CD4-positive, CD25-positive, alpha-beta regulatory T cell (primary cell): ENCODE results near the gene ADRA2C. TPM values are rescaled to one million over a fixed set of nuclear protein-coding genes. Genes with fewer than 3 reads are reported as not detected.

Experiments used
- ATAC-seq, 2 donors: fragments of 150-1000 bp; cut with Tn5 transposase; one replicate each; pipeline ENCODE4 v1.10.0; 2021; ENCODE audit warnings: low read depth in 2 of 2, moderate number of reproducible peaks in 2 of 2, moderate library complexity in 1 of 2
- DNase-seq, 3 donors: peaks; one replicate each; pipeline versions ENCODE4 v3.0.0 to v3.0.0-alpha.2; 2012 to 2022; ENCODE audit warnings: mixed read lengths in 1 of 3
- H3K27ac ChIP-seq: one replicate; pipeline ENCODE4 v1.7.0; 2013; ENCODE audit warnings: mild to moderate bottlenecking, low read length; ENCODE audit not compliant: insufficient read depth, poor library complexity, severe bottlenecking
- H3K27me3 ChIP-seq: one replicate; pipeline ENCODE4 v1.7.0; 2013; ENCODE audit warnings: low read length; ENCODE audit not compliant: control insufficient read depth, insufficient read depth
- H3K36me3 ChIP-seq: one replicate; pipeline ENCODE4 v1.7.0; 2013; ENCODE audit warnings: mild to moderate bottlenecking, low read length, moderate library complexity; ENCODE audit not compliant: control insufficient read depth, insufficient read depth
- H3K4me1 ChIP-seq: 2 replicates; pipeline ENCODE4 v1.7.0; 2013; ENCODE audit warnings: mild to moderate bottlenecking, low read length; ENCODE audit not compliant: insufficient read depth, control insufficient read depth, poor library complexity, severe bottlenecking
- H3K4me3 ChIP-seq: one replicate; pipeline ENCODE4 v1.7.0; 2013; ENCODE audit warnings: low read depth, mild to moderate bottlenecking, low read length, moderate library complexity
- H3K9me3 ChIP-seq, 2 experiments: 1 replicate in 1 of 2; 2 replicates in 1 of 2; pipeline ENCODE4 v1.7.0; 2013; ENCODE audit warnings: low read length in 2 of 2, mild to moderate bottlenecking in 1 of 2, moderate library complexity in 1 of 2; ENCODE audit not compliant: control insufficient read depth in 2 of 2
- H3K27ac Mint-ChIP-seq, 3 donors: one replicate each; pipeline ENCODE4 v1.8.0; 2020 to 2022; ENCODE audit warnings: mild to moderate bottlenecking in 3 of 3, mixed read lengths in 3 of 3, moderate library complexity in 2 of 3
- H3K27me3 Mint-ChIP-seq: one replicate; pipeline ENCODE4 v1.8.0; 2022; ENCODE audit warnings: mild to moderate bottlenecking, mixed read lengths
- H3K36me3 Mint-ChIP-seq: one replicate; pipeline ENCODE4 v1.8.0; 2020; ENCODE audit warnings: mixed read lengths
- H3K4me1 Mint-ChIP-seq, 4 donors: one replicate each; pipeline ENCODE4 v1.8.0; 2020 to 2022; ENCODE audit warnings: mixed read lengths in 4 of 4, mild to moderate bottlenecking in 1 of 4
- H3K4me3 Mint-ChIP-seq, 4 donors: one replicate each; pipeline ENCODE4 v1.8.0; 2020 to 2022; ENCODE audit warnings: mild to moderate bottlenecking in 4 of 4, mixed read lengths in 4 of 4, moderate library complexity in 3 of 4
- H3K9me3 Mint-ChIP-seq, 7 donors: one replicate each; pipeline ENCODE4 v1.8.0; 2020 to 2022; ENCODE audit warnings: mixed read lengths in 7 of 7, mild to moderate bottlenecking in 3 of 7, moderate library complexity in 2 of 7
- polyA plus RNA-seq, 4 donors: library from polyadenylated mRNA; unstranded; fragments of 300-500 nt; fragmentation: Illumina TruSeq; gene quantifications; one replicate each; pipeline ENCODE4 v1.2.3, GENCODE V29; 2021
- total RNA-seq: library from RNA; stranded (reverse); gene quantifications from one replicate; pipeline ENCODE4 v1.2.3, GENCODE V29; 2022

The ADRA2C gene
- total and polyA plus RNA-seq, 5 donors from 2014 or later, result not detected

DNA sequence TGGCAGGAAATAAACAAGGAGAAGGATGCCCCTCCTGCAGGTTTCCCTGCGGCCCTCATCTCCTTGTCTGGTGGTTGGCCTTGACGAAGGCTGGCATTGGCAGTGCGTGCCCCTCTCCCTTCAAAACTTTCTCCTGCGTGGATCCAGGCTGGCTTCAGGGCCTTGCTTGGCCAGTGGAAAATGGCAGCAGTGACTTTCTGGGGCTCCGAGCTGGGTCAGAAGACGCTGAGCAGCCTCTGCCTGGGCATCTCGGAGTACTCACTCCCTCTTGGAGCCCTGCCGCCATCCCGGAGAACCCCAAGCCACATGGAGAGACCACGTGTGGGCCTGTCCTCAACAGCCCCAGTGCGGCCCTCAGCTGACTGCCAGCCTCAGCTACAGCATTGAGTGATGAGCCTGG, 39.5 kb downstream of the ADRA2C start:
- Mint-ChIP-seq H3K4me1 (no peaks in the 10 kb centered on the region), H3K9me3 (peaks cover 0 to 2% (median 0%) of the 10 kb centered on the region in 7 donors), H3K36me3 (no peaks in the 10 kb centered on the region), H3K27me3 (peaks cover 9% of the 10 kb centered on the region), H3K4me3 (no peak overlapping the region), H3K27ac (no peak overlapping the region)
- no peaks in the 10 kb centered on the region for H3K27me3 ChIP-seq
- no peak overlapping the region for H3K27ac ChIP-seq
- H3K4me3 ChIP-seq, result no peak overlapping the region
- no peaks in the 10 kb centered on the region for H3K36me3 ChIP-seq
- H3K9me3 ChIP-seq, result no peaks in the 10 kb centered on the region
- H3K4me1 ChIP-seq, result no peaks in the 10 kb centered on the region
- ATAC-seq (no peak), DNase-seq (no peak)

DNA sequence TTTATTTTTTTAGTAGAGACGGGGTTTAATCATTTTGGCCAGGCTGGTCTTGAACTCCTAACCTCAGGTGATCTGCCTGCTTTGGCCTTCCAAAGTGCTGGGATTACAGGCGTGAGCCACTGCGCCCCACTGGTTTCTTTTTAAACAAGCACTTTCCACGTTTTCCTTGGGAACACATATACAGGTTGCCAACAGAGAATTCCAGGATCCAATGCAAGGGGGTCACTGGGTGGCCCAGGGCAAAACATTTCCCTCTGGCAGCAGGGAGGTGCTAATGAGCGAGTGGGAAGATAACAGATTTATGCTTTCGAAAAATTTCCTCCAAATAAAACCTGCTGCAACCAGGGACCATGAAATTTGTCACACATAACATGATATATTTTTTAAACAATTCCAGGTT, 41.1 kb downstream of the ADRA2C start:
- no peaks in the 10 kb centered on the region for H3K4me1 ChIP-seq
- ATAC-seq, result no peak
- no peaks in the 10 kb centered on the region for H3K4me1 Mint-ChIP-seq
- no peak overlapping the region for H3K27ac Mint-ChIP-seq
- no peaks in the 10 kb centered on the region for H3K36me3 ChIP-seq
- H3K27me3 Mint-ChIP-seq, result peaks cover 9% of the 10 kb centered on the region
- no peaks in the 10 kb centered on the region for H3K27me3 ChIP-seq
- no peak overlapping the region for H3K27ac ChIP-seq
- no peak overlapping the region for H3K4me3 Mint-ChIP-seq
- no peak for DNase-seq
- H3K36me3 Mint-ChIP-seq, result no peaks in the 10 kb centered on the region
- no peaks in the 10 kb centered on the region for H3K9me3 ChIP-seq
- peaks cover 0 to 2% (median 0%) of the 10 kb centered on the region in 7 donors for H3K9me3 Mint-ChIP-seq
- H3K4me3 ChIP-seq, result no peak overlapping the region

DNA sequence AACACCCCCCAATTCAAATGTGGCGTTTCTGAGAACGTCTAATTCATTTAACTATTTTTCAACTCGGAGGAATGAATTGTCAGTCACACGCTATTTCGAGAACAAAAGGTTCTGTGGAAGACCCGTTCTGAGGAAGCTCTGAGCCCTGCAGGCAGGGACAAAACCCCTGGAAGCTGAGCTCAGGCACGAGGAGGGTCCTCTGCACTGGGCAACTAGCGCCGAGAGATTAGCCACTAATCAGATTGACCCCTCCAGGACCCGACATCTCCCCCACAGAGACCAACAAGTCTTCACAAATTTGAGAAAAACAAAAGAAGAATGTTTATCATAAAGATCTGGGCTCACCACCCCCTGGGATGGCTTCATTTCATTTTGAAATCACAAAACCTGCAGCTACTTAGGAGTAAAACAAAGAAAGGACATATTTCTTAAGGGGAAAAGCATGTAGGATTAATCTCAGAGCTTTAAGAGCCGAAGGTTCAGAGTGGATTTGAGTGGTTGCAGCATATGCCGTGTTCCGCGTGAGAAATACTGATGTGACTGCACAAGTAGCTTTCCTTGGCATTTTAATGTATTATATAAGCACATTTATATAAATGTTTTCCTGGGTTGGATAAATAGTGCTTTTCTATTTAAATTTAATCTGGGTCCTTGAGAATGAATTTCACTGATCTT, 41.8 kb downstream of the ADRA2C start:
- no peaks in the 10 kb centered on the region for H3K36me3 ChIP-seq
- H3K4me3 Mint-ChIP-seq, result no peak overlapping the region
- no peak overlapping the region for H3K27ac ChIP-seq
- no peaks in the 10 kb centered on the region for H3K27me3 ChIP-seq
- no peaks in the 10 kb centered on the region for H3K36me3 Mint-ChIP-seq
- ATAC-seq (no peak), DNase-seq (no peak)
- H3K27ac Mint-ChIP-seq, result no peak overlapping the region
- no peaks in the 10 kb centered on the region for H3K4me1 Mint-ChIP-seq
- no peaks in the 10 kb centered on the region for H3K9me3 ChIP-seq
- H3K4me3 ChIP-seq, result no peak overlapping the region
- peaks cover 0 to 2% (median 0%) of the 10 kb centered on the region in 7 donors for H3K9me3 Mint-ChIP-seq
- no peaks in the 10 kb centered on the region for H3K4me1 ChIP-seq
- peaks cover 9% of the 10 kb centered on the region for H3K27me3 Mint-ChIP-seq

DNA sequence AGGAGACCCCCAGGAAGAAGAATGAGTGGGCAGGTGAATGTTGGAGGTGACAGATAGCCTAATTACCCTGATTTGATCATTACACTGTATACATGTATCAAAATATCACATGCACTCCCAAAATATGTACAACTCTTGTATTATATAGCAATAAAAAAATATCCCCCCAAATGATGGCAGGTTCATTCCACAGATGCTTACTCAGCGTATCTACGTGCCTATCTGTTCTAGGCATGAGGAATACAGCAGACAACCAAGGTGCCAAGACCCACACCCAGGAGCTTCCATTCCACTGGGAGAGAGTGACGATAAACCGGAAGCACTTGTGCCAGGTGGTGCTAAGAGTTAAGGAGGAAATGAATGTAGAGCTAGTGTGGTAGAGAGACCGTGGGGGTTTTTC, 42.4 kb downstream of the ADRA2C start:
- DNase-seq (no peak), ATAC-seq (no peak)
- Mint-ChIP-seq H3K27ac (no peak overlapping the region), H3K4me1 (no peaks in the 10 kb centered on the region), H3K36me3 (no peaks in the 10 kb centered on the region), H3K9me3 (peaks cover 0 to 2% (median 0%) of the 10 kb centered on the region in 7 donors), H3K27me3 (peaks cover 9% of the 10 kb centered on the region), H3K4me3 (no peak overlapping the region)
- Histone ChIP-seq H3K27ac (no peak overlapping the region), H3K36me3 (no peaks in the 10 kb centered on the region), H3K27me3 (no peaks in the 10 kb centered on the region), H3K4me3 (no peak overlapping the region), H3K9me3 (no peaks in the 10 kb centered on the region), H3K4me1 (no peaks in the 10 kb centered on the region)

DNA sequence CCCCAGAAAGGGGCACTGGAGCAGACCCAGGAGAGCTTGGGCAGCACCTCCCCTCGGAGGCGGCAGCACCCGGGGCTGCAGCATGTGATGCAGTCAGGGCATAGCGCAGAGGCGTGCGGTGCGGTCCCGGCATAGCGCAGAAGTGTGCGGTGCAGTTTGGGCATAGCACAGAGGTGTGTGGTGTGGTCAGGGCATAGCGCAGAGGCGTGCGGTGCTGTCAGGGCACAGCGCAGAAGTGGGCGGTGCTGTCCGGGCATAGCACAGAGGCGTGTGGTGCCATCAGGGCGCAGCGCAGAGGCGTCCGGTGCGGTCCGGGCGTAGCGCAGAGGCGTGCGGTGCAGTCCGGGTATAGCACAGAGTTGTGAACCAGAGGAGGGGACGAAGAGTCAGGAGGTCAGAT, 42.8 kb downstream of the ADRA2C start:
- Histone ChIP-seq H3K27ac (no peak overlapping the region), H3K27me3 (no peaks in the 10 kb centered on the region), H3K9me3 (no peaks in the 10 kb centered on the region), H3K36me3 (no peaks in the 10 kb centered on the region), H3K4me3 (no peak overlapping the region), H3K4me1 (no peaks in the 10 kb centered on the region)
- peaks cover 0 to 2% (median 0%) of the 10 kb centered on the region in 7 donors for H3K9me3 Mint-ChIP-seq
- ATAC-seq (no peak), DNase-seq (no peak)
- no peaks in the 10 kb centered on the region for H3K36me3 Mint-ChIP-seq
- no peak overlapping the region for H3K27ac Mint-ChIP-seq
- no peaks in the 10 kb centered on the region for H3K4me1 Mint-ChIP-seq
- H3K27me3 Mint-ChIP-seq, result peaks cover 9% of the 10 kb centered on the region
- no peak overlapping the region for H3K4me3 Mint-ChIP-seq

DNA sequence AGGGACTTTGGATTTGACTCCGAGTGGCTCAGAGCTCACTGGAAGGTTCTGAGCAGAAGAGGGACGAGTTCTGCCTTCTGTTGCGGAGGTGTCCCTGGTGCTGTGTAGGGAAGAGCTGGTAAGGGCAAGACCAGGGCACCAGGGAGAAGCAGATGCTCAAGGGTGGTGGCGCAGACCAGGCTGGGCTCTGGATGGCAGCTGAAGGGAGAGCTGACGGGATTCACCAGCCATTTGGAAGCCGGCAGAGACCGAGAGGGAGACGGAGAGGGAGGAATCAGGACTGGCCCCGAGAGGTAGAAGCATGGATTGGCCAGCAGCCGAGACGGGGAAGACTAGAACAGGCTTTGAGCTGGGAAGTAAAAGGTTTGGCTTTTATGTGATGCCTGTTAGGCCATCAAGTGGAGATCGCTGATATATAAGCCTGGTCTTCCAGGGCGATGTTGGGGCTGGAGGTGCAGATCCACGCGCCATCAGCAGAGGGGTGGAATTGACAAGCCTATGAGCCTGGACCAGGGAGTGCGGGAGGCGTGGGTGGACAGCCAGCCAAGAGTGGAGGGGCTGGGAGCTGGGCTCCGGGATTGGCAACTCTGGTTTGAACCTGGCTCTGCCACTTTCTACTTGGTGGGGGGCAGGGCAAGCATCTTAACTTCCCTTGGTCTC, 43.4 kb downstream of the ADRA2C start:
- DNase-seq, result no peak
- peaks cover 4% of the 10 kb centered on the region for H3K27me3 Mint-ChIP-seq
- H3K4me1 ChIP-seq, result no peaks in the 10 kb centered on the region
- no peaks in the 10 kb centered on the region for H3K36me3 Mint-ChIP-seq
- H3K9me3 ChIP-seq, result no peaks in the 10 kb centered on the region
- no peak overlapping the region for H3K4me3 ChIP-seq
- ATAC-seq, result no peak
- peaks cover 0 to 2% (median 0%) of the 10 kb centered on the region in 7 donors for H3K9me3 Mint-ChIP-seq
- no peak overlapping the region for H3K27ac Mint-ChIP-seq
- no peak overlapping the region for H3K4me3 Mint-ChIP-seq
- no peaks in the 10 kb centered on the region for H3K36me3 ChIP-seq
- H3K4me1 Mint-ChIP-seq, result no peaks in the 10 kb centered on the region
- H3K27ac ChIP-seq, result no peak overlapping the region
- H3K27me3 ChIP-seq, result no peaks in the 10 kb centered on the region

DNA sequence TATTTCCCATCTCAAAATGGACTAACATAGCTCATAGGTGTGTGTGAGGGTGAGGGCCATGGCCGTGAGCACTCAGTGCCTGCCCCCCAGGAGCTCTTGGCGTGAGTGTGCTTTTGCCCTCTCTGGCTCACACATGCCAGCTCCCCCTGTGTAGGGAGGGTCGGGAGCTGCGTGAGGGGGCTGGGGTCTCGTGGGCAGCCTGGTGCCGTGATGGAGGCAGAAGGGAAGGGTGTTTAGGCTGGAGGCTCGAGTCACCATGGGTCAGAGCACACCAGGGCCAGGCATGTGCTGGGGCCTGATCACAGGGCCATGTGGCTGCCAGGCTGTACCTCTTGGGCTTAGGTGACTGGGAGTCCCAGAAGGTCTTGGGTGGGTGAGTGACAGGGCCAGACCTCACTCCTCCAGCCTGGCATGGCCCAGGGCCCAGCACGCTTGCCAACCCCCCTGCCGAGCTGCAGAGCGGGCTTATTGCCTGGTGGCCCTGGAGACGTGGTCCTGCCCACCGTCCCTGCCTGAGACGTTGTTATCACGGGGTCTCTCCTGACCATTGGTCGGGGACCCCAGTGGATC, 44.0 kb downstream of the ADRA2C start:
- Mint-ChIP-seq H3K27me3 (peaks cover 4% of the 10 kb centered on the region), H3K9me3 (peaks cover 0 to 2% (median 0%) of the 10 kb centered on the region in 7 donors), H3K27ac (no peak overlapping the region), H3K4me3 (no peak overlapping the region), H3K4me1 (no peaks in the 10 kb centered on the region), H3K36me3 (no peaks in the 10 kb centered on the region)
- Histone ChIP-seq H3K9me3 (no peaks in the 10 kb centered on the region), H3K4me1 (no peaks in the 10 kb centered on the region), H3K4me3 (no peak overlapping the region), H3K36me3 (no peaks in the 10 kb centered on the region), H3K27me3 (no peaks in the 10 kb centered on the region), H3K27ac (no peak overlapping the region)
- ATAC-seq (no peak), DNase-seq (no peak)
